DMS153 (cell line): Measurements from ENCODE around the gene MRPL36.

Source experiments
- DNase-seq: peaks from one replicate; lab custom pipeline; 2025; lab: John Stamatoyannopoulos, UW

The MRPL36 gene

DNA sequence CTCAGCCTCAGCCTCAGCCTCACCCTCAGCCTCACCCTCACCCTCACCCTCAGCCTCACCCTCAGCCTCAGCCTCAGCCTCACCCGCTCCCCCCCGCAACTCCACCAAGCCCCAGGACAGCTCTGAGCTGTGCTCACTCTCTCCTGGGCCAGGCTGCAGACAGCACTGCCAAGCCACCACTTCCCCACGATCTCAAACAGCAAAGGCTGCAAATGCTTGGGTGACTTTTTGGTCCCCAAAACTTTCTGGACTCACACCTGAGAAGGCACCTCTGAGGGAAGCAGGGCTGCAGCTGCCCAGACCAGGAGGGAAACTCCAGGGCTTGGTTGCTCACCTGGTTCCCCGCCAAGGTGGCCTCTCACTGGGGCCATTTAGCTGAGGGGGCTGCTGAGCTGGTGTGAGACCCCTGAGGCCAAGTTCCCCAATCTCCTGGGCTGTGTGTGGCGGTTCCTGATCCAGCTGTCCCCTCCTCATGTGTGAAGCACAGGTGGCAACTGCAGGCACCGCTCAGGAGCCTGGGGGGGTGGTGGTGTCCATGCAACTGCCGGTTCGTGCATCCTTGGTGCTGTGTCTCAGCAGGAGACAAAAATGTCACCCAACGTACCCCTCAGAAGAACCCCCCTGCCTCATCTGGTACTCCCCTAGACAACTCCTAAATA lies 17.8 kb downstream of the MRPL36 start:
- no peak for DNase-seq

DNA sequence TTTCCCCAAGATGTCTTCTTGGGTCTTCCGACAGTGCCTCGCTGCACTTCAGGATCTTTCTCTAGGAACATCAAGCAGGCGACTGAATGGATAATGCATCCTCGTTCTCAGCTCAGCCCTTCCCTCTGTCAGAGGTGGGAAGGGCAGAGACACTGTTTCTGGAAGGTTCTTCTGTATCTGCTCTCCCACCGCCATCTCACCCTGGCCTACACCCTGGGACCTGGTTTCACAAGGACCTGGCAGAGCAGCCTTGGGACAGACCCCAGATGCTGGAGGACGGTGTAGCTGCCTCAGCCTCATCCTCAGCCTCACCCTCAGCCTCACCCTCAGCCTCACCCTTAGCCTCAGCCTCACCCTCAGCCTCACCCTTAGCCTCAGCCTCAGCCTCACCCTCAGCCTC lies 18.5 kb downstream of the MRPL36 start:
- no peak for DNase-seq

DNA sequence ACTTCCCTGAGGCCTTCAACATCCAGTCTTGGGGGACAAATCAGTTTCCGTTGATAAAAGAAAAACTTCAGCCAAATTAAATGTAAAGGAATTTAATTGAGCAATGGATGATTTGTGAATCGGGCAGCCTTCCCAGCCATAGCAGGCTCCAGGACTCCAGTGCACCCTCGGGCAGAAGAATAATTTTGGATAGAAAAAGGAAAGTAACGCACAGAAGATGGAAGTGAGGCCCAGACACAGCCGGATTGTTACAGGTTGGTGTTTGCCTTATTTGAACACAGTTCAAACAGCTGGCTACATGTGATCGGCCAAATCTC lies 19.1 kb downstream of the MRPL36 start:
- no peak for DNase-seq

DNA sequence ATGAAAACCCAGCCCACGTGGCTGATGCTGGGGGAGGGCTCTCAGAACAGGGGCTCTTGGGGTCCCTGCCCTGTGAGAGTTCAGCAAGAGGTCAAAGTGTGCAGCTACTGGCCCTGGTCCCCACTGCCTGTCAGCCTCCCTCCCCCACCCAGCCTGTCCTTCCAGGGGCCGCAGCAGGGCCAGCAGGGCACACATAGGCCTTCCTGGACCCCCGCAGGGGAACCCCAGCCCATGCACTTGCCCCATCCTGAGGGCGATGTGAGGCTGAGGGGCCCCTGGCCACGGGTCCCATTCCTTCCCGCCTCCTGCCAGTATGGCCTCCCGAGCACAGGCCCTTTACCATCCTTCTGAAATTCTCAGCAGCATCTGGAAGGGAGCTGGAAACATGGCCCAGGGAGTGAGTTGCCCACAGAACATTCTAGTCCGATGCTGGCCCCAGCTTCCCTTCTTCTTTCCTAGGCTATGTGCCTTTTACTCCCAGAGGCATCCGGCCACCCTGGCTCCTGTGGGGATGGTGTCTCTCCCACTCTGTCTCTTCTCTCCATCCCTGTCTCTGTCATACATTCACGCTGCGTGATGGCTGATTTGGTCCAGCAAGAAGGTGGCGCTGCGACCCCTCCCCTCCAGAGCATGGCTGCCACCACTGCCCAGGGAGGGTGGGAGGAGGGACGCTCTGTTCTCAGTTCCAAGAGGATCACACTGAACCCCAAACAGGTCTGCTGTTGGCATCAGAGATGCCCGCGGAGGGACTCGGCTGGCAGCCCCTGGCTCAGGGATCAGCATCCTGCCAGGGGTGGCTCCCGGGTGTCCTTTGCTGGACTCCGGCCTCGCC lies 19.6 kb downstream of the MRPL36 start:
- DNase-seq, result no peak

DNA sequence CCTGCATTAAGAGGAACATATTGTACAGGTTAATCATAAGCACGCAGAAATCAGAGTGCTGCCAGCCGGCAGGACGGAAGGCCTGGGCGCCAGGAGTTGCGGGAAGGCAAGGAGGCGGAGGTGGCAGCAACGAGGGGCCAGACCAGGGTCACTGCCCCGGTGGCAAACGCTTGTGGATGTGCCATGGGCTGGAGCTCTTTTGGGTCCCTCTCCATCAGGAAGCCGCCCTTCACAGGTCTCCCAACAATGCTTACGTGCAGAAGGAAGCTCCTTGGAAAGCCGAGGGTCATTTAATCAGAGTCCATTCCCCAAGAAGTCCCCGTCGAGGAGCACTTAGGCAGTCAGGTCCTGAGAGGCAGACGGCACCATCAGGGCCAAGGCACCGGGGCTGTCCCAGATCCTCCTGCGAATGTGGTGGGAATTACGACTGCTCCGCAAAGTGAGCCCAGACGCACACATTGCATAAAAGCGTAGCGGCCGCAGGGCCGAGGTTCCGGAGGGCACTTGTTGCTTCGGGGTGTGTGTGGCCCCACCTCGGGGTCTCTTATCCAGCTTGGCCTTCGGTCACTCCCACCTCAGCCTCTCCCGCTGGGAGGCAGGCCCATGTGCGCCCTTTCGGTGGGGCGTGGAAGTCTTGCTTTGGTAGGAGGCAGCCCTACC lies 20.5 kb downstream of the MRPL36 start:
- DNase-seq, result no peak

DNA sequence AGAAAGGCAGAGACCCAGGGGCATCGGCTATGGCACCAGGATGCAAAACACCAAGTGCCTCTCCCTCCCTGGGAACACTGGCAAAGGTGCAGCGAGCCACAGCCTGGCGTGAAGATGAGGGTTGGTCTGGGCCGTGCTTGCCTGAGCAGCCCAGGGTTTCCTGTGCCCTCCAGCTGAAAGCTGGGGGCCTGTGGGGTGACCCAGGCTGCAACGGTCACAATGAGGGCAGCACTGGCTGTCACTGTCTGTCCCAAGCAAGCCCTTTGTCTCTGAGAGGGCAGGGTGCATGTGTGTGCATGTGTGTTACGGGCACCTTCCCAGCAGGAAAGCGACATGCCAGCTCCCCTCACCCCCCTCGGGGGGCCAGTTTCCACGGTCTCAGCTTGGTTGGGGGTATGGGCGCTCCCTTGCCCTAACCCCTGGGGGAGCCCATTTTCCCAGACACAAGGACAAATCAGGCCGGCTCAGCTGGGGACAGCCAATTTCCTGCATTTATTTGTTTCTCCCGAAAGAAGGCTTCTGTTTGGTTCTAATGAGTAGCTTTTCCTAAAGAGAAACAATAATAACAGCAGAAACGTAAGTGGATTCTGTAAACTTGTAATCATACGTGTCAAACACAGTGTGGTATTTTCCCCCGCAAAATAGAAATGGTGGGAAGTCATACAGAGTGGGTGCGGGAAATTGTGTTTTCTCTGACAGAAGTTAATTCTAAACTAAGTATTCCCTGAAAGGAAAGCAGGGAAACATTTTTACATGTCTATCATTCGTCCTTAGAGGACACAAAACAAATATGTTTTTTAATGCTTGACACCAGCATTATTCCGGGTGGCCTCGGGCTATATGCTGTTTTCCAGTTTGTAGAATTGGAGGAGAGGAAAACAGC lies 21.3 kb downstream of the MRPL36 start:
- DNase-seq, result no peak

DNA sequence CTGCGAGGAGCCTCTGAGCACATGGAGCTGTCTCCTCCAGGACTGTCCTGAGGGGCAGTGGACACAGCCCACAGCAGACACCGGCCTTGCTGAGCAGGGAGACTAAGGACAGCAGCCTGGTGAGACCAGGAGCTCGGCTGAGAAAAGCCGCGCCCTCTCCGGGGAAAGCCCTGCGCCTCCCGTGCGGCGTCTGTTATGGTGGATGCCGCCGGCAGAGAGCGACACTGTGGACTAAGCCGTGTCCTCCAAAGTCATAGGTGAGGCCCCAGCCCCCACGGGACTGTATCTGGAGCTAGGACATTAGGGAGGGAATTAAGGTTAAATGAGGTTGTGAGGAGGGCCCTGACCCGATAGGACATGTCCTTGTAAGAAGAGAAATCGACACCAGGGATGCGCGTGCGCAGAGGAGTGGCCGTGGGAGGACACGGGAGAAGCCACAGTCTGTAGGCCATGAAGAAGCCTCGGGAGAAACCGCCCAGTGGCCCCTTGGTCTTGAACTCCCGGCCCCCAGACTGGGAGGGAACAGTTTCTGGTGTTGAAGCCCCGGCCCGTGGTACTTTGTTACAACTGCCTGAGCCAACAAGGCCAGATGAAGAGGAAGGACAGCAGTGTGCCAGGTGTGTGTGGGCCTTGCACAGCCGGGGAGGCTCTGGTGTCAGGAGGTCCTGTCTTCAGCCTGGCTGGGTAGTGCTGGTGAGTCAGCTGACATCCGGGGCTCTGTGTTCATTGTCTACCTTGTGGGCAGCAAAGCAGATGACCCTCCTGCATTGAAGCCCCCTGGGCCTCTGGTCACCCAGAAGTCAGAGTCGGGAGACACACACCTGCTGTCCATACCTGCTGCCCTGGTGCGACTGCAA lies 22.1 kb downstream of the MRPL36 start:
- DNase-seq, result no peak

DNA sequence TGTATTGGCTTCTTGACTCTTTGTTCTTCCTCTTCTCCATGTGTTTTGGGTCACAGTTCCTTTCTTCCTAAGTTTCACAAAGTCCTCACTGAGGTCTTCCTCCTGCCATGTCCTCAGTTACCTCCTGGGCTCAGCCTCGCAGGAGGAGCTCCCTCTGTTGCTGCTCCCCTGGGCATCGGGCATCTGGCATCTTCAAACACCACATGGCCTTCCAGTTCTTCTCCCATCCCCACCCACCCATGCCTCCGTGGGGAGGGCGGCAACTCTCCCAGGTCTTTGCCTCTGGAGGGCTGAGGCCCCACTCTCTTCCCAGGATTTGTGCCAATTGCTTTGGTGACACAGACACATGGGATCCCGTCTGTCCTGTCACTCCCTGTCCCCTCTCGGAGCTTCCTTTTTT lies 22.8 kb downstream of the MRPL36 start:
- DNase-seq, result no peak

DNA sequence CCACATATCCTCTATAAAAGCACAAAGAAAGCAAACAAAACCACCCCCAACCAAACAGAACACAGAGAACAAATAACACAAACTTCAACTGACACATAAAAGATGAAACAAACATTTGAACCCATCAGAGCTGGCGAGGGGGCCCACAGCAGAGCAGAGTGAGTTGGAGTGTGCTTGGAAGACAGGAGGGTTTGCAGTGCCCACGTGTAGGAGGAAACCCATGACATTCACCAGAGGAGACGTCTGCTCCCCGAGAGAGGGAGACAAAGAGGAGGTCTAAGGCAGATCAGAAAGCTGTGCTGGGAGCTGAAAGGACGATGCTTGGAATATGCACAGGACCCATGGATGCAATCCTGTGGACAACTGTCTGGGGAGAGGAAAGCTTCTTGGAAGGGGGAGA lies 27.0 kb downstream of the MRPL36 start:
- DNase-seq, result peak; percentile 15

DNA sequence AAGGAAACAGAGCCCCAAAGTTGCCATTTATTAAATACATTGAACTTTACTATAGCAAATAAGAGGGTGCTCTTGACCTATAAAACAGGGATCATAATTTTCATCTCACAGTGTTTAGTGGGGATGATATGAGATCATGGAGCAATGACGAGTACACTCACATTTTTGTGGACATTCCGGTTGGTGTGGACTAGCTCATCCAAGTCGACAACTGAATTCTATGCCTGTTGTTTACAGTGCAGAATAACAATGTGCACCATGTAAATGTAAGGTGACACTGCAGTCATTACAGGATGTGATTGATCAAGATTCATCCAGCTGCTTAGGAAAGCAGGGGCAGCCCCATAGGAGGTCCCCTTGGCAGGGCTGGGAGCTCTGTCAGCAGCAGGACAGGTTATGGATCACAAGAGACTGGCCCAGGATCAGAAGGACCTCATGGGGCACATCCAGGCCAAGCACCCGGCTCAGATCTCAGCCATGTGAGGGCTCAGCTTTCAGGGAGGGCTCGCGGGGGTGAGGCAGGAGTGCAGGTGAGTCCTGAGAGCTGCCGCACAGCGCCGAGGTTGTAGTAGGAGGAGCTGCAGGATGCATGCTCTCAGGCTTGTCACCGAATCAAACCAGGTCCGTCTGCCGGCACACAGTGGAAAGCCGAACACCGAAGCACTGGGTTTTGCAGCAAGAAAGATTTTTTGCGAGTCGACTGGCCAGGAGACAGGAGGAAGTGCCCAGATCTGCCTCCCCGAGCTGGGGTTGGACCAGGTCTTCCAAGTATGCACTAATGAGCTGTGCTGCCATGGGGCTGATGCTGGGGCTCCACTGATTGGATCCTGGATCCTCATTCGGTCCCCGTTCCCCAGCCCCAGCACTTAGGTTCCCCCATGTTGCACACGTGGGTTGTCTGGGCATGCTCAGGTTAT lies 28.2 kb downstream of the MRPL36 start:
- no peak for DNase-seq

DNA sequence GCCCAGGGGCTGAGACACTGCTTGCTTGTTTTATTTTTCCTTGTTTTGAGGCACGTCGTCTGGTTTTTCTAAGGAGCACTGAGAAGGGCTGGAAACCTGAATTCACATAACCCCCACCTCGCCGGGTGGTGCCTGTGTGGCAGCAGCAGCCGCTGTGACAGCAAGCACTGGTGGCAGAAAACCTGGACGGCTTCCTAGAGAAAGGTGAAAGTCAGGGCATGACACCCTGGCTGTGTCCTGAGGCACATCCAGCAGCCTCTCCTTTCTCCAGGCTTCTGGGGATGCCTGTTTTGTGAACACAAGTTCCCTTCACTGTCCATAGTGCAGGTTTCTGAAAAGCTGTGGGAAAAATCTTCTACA lies 29.2 kb downstream of the MRPL36 start:
- DNase-seq, result no peak

DNA sequence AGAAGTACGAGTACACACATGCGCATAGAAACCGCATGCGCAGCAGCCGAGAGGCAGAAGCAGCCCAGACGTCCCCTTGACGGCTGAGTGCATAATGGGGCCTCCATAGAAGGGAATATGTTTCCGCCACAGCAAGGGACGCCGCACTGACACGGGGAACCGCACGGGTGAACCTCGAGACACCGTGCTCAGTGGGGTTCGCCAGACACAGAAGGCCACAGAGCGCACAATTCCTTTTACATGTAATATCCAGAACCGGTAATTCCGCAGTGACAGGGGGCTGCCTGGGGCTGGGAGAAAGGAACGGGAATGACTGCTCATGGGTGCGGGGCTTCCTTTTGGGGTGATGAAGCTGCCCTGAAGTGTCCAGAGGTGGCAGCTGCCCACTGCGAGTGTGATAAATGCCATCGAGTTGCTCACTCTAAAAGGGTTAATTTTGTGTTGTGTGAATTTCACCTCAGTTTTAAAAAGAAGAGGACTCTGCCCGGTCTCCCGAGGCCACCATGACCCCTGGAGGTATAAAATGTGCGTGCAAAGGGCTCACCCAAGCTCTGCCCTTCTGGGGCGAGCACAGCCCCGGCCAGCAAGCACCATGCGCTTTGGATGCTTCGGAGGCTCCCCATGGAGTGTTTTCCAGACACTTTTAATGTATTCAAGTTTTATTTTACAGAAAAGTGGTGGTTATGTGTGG lies 29.7 kb downstream of the MRPL36 start:
- DNase-seq, result no peak

DNA sequence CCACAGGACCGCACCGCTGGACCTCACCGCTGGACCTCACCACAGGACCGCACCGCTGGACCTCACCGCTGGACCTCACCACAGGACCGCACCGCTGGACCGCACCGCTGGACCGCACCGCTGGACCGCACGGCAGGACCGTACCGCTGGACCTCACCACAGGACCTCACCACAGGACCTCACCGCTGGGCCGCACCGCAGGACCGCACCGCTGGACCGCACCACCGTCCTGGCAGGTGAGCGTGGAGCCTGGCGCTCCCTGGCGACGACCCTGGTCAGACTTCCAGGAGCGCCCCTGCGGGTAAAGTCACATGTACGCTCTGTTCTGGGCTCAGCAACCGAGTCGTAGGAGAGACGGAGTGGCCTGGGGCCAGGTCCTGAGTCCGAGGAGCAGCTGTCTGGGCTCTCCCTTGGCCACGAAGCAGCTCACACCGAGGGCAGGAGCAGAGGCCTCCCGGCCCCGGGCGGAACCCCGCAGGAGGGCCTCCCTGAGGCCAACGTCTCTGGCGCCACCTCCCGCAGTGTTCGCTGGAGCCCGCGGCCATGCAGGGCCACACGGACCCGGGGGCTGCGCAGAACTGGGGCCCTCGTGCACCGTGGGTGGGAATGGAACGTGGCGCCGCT lies 30.5 kb downstream of the MRPL36 start:
- DNase-seq, result no peak

DNA sequence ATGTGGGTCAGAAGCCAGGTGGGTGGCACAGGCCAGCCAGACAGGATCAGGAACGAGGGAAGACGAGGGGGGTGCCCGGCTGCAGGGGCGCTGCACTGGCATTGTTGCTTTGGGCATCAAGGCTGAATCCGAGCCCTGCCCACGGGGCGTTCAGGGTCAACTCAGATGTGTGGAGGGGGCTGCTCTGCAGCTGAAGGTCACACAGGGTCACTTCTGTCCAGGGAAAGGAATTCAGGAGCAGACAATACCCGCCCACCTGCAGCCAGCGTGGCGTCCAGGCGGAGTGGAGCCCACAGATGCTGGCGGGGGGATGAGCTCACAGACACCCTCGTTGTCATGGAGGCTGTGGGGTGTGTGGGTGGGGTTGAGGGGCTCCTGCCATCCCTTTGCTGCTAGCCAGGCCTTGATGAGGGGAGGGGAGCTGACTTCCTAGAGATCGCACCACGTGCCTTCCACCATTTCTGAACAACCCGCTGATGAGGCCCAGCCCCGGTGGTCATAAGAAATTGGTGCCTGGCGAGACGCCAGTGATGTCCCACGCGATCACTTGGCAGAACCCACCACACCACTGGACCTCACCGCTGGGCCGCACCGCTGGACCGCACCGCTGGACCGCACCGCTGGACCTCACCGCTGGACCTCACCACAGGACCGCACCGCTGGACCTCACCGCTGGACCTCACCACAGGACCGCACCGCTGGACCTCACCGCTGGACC lies 31.2 kb downstream of the MRPL36 start:
- DNase-seq, result no peak

DNA sequence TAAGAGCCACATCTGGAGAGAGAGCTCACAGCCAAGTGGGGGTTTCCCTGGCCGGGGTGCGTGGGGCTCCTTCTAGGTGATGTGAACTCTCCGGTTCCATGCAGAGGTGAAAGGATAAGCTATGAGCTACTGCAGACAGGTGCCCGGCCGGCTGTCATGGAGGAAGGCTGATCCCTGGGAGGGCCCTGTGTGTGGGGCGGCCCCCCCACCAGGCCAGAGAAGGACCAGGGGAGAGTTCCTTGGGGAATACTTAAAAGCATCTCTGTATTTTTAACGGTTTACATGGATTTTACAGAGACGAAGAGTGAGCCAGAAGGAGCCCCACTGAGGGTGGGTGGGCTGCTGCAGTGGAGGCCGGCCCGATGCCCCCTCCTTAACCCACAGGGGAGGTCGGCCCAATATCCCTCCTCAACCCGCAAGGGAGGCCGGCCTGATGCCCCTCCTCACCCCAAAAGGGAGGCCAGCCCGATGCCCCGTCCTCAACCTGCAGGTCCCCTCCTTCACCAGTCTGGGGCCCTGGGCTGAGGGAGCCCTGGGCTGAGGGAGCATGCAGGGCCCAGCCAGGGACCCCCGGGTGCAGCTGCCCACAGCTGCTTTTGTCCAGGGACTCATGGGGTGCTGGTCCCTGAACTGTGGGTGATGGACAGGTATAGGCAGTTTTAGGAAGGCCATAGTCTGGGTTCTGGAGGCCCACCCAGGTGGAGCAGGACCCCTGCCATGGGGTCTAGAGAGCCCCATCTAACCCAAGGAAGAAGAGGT lies 31.9 kb downstream of the MRPL36 start:
- no peak for DNase-seq

DNA sequence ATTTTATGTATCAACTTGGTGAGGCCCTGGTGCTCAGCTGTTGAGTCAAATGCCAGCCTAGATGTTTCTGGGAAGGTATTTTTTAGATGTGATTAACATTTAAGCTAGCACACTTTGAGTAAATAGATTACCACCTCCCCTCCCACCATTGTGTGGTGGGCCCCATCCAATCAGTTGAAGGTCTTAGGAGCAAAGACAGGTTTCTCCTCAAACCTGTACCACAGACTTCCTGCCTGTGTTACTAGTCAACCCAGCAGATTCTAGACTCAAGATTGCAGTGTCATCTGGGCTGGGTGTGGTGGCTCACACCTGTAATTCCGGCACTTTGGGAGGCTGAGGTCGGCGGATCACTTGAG lies 33.8 kb downstream of the MRPL36 start:
- DNase-seq, result no peak

DNA sequence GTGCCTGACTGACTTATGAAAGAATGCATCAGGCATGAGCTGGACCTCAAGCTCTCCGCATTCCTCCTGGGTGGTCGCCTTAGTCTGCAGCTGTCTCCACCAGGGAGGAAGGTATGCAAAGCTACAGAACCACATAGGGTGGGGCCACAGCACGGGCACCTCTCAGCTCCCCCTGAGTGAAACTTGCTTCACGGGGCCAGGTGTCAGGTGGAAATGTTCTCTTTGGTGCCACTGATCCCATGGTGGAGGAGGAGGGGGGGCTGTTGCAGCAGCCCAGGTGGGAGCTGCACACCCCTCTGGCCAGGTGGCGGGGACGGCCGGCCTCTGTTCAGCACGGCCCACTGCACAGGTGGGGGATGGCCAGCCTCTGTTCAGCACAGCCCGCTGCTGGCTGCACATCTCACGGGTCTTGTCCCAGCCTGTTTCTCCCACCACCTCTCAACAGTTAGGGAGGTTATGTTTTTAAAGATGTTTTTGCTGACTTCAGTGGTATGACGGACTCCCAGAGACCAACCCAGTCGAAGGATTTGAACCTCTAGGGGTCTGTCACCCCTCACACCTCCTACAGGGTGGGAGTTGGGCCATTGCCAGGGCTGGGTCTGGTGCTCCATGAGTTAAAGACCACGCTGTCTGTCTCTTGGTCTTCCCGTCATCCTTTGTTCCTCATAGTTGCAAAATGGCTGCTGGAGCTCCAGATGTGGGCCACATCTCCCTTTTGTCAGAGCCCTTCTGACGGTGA lies 34.3 kb downstream of the MRPL36 start:
- DNase-seq, result no peak
